GM12891 (cell line): ENCODE results near the gene IRAG1.

Experiments used
- POLR2A ChIP-seq: IDR thresholded peaks from 2 replicates; pipeline ENCODE4 v1.6.1; 2011; ENCODE audit warnings: low read depth, low read length, control low read depth
- POLR2AphosphoS5 ChIP-seq: IDR thresholded peaks from 2 replicates; pipeline ENCODE4 v1.6.1; 2011; ENCODE audit warnings: low read depth, low read length, control low read depth
- SPI1 ChIP-seq: IDR thresholded peaks from 2 replicates; pipeline ENCODE4 v1.6.1; 2011; ENCODE audit warnings: low read depth, low read length, control low read depth
- TAF1 ChIP-seq: IDR thresholded peaks from 2 replicates; pipeline ENCODE4 v1.6.1; 2011; ENCODE audit warnings: low read depth, low read length, control low read depth

GRCh38 chr11:10695833-10696232 is 2.3 kb upstream of the IRAG1 start:
- TF ChIP-seq TAF1 (no peak), POLR2AphosphoS5 (no peak), POLR2A (no peak), SPI1 (no peak)
